Neural progenitor cell (in vitro differentiated cells): Measurements from ENCODE around the gene HMCN1. TPM values are rescaled to one million over a fixed set of nuclear protein-coding genes. Genes with fewer than 3 reads are reported as not detected.

Experiments used
- DNase-seq: peaks from one replicate; pipeline ENCODE4 v3.0.0-alpha.2; 2016; ENCODE audit warnings: low spot score
- H2AFZ ChIP-seq: fragments of 200-600 bp; sonication (generic); replicated peaks from 2 replicates; pipeline ENCODE4 v1.6.1; 2016; ENCODE audit warnings: antibody characterized with exemption
- H3F3A ChIP-seq: fragments of 200-600 bp; sonication (generic); 2 replicates; pipeline ENCODE4 v1.6.1; 2016; ENCODE audit warnings: antibody characterized with exemption, low read depth
- H3K27ac ChIP-seq: fragments of 200-600 bp; sonication (generic); 2 replicates; pipeline ENCODE4 v1.5.1; 2016; ENCODE audit warnings: mild to moderate bottlenecking
- H3K27me3 ChIP-seq: fragments of 200-600 bp; sonication (generic); 2 replicates; pipeline ENCODE4 v1.6.1; 2016; ENCODE audit warnings: mild to moderate bottlenecking, moderate library complexity
- H3K36me3 ChIP-seq: fragments of 200-600 bp; sonication (generic); 2 replicates; pipeline ENCODE4 v1.5.1; 2016
- H3K4me1 ChIP-seq: fragments of 200-600 bp; sonication (generic); 2 replicates; pipeline ENCODE4 v1.6.1; 2016; ENCODE audit warnings: mixed run types
- H3K4me2 ChIP-seq: fragments of 200-600 bp; sonication (generic); 2 replicates; pipeline ENCODE4 v1.6.1; 2016
- H3K4me3 ChIP-seq: fragments of 200-600 bp; sonication (generic); 2 replicates; pipeline ENCODE4 v1.5.1; 2016
- H3K79me2 ChIP-seq: fragments of 200-600 bp; sonication (generic); 2 replicates; pipeline ENCODE4 v1.6.1; 2016; ENCODE audit warnings: low read depth
- H3K9ac ChIP-seq: fragments of 200-600 bp; sonication (generic); 2 replicates; pipeline ENCODE4 v1.6.1; 2016
- H3K9me3 ChIP-seq: fragments of 200-600 bp; sonication (generic); 2 replicates; pipeline ENCODE4 v1.5.1; 2016; ENCODE audit warnings: low read depth
- H4K20me1 ChIP-seq: fragments of 200-600 bp; sonication (generic); 2 replicates; pipeline ENCODE4 v1.6.1; 2016; ENCODE audit warnings: low read depth
- H3K27ac Mint-ChIP-seq: 3 replicates; pipeline ENCODE4 v1.8.0; 2021; ENCODE audit warnings: mixed read lengths
- H3K27me3 Mint-ChIP-seq: 2 replicates; pipeline ENCODE4 v1.8.0; 2022; ENCODE audit warnings: low read depth, mild to moderate bottlenecking, inconsistent platforms, moderate library complexity, mixed read lengths; ENCODE audit not compliant: insufficient read depth
- H3K36me3 Mint-ChIP-seq: 3 replicates; pipeline ENCODE4 v1.8.0; 2021; ENCODE audit warnings: mixed read lengths
- H3K4me1 Mint-ChIP-seq: 3 replicates; pipeline ENCODE4 v1.8.0; 2021; ENCODE audit warnings: mixed read lengths
- H3K4me3 Mint-ChIP-seq: 3 replicates; pipeline ENCODE4 v1.8.0; 2021; ENCODE audit warnings: mild to moderate bottlenecking, moderate library complexity, mixed read lengths
- H3K9me3 Mint-ChIP-seq: 3 replicates; pipeline ENCODE4 v1.8.0; 2020; ENCODE audit warnings: mixed read lengths
- CTCF ChIP-seq: fragments of 200-600 bp; sonication (generic); IDR thresholded peaks from 2 replicates; pipeline ENCODE4 v1.5.1; 2017; ENCODE audit warnings: antibody characterized with exemption, mild to moderate bottlenecking
- EZH2 ChIP-seq: fragments of 200-600 bp; sonication (generic); IDR thresholded peaks from 2 replicates; pipeline ENCODE4 v1.6.1; 2017; ENCODE audit warnings: antibody characterized with exemption, mild to moderate bottlenecking, moderate library complexity
- EZH2phosphoT487 ChIP-seq: fragments of 200-600 bp; sonication (generic); IDR thresholded peaks from 2 replicates; pipeline ENCODE4 v1.6.1; 2017; ENCODE audit warnings: antibody characterized with exemption
- total RNA-seq: library from RNA; depleted of rRNA; stranded (reverse); fragments of >200 nt; gene quantifications from 2 replicates; pipeline ENCODE4 v1.2.3, GENCODE V29; 2015; ENCODE audit warnings: low replicate concordance

Gene HMCN1
- total RNA-seq, 1 donor from 2014 or later: 26.4 TPM

- Histone ChIP-seq H3K4me3 (no peak overlapping the region), H3K4me1 (no peaks in the 10 kb centered on the region), H3K9me3 (no peaks in the 10 kb centered on the region), H3K27me3 (no peaks in the 10 kb centered on the region), H3K4me2 (no peak overlapping the region), H3K36me3 (no peaks in the 10 kb centered on the region), H3K9ac (no peak overlapping the region), H3F3A (no peaks in the 10 kb centered on the region), H4K20me1 (no peaks in the 10 kb centered on the region), H2AFZ (no peak overlapping the region), H3K79me2 (no peaks in the 10 kb centered on the region), H3K27ac (no peak overlapping the region)
- H3K36me3 Mint-ChIP-seq: no peaks in the 10 kb centered on the region
- no peak overlapping the region for H3K27ac Mint-ChIP-seq
- DNase-seq: no peak
- H3K27me3 Mint-ChIP-seq: no peaks in the 10 kb centered on the region
- no peak for TF ChIP-seq EZH2phosphoT487
- no peak for TF ChIP-seq CTCF
- no peak for TF ChIP-seq EZH2
- no peaks in the 10 kb centered on the region for H3K9me3 Mint-ChIP-seq
- no peak overlapping the region for H3K4me3 Mint-ChIP-seq
- no peaks in the 10 kb centered on the region for H3K4me1 Mint-ChIP-seq
These were observed 461.3 kb downstream of the HMCN1 start for GRCh38 chr1:186195377-186195931.

- peaks cover 6% of the 10 kb centered on the region for H3K9me3 Mint-ChIP-seq
- no peaks in the 10 kb centered on the region for H3K27me3 ChIP-seq
- no peaks in the 10 kb centered on the region for H3K36me3 Mint-ChIP-seq
- DNase-seq: no peak
- H4K20me1 ChIP-seq: no peaks in the 10 kb centered on the region
- TF ChIP-seq CTCF: no peak
- no peak for TF ChIP-seq EZH2
- no peak for TF ChIP-seq EZH2phosphoT487
- H3K4me2 ChIP-seq: peak overlapping the region; percentile 24
- H3K4me1 Mint-ChIP-seq: peaks cover 24% of the 10 kb centered on the region
- peaks cover 2% of the 10 kb centered on the region for H3F3A ChIP-seq
- H3K9me3 ChIP-seq: no peaks in the 10 kb centered on the region
- H3K4me3 Mint-ChIP-seq: no peak overlapping the region
- no peaks in the 10 kb centered on the region for H3K79me2 ChIP-seq
- peak overlapping the region; percentile 31 for H2AFZ ChIP-seq
- no peak overlapping the region for H3K9ac ChIP-seq
- peak overlapping the region; percentile 21 for H3K27ac ChIP-seq
- H3K27me3 Mint-ChIP-seq: peaks cover 2% of the 10 kb centered on the region
- H3K4me1 ChIP-seq: peaks cover 6% of the 10 kb centered on the region
- no peaks in the 10 kb centered on the region for H3K36me3 ChIP-seq
- no peak overlapping the region for H3K4me3 ChIP-seq
- no peak overlapping the region for H3K27ac Mint-ChIP-seq
These were observed 468.1 kb downstream of the HMCN1 start for GRCh38 chr1:186202271-186202764.

GRCh38 chr1:186202776-186203175 lies 468.6 kb downstream of the HMCN1 start:
- Mint-ChIP-seq H3K4me3 (no peak overlapping the region), H3K27me3 (peaks cover 2% of the 10 kb centered on the region), H3K27ac (no peak overlapping the region), H3K4me1 (peaks cover 24% of the 10 kb centered on the region), H3K36me3 (no peaks in the 10 kb centered on the region), H3K9me3 (peaks cover 6% of the 10 kb centered on the region)
- no peaks in the 10 kb centered on the region for H3K9me3 ChIP-seq
- peaks cover 6% of the 10 kb centered on the region for H3K4me1 ChIP-seq
- no peak for DNase-seq
- H3K9ac ChIP-seq: no peak overlapping the region
- TF ChIP-seq EZH2 (no peak), CTCF (no peak), EZH2phosphoT487 (no peak)
- H2AFZ ChIP-seq: no peak overlapping the region
- H3K36me3 ChIP-seq: no peaks in the 10 kb centered on the region
- no peaks in the 10 kb centered on the region for H4K20me1 ChIP-seq
- H3K4me2 ChIP-seq: no peak overlapping the region
- H3K27ac ChIP-seq: no peak overlapping the region
- peaks cover 7% of the 10 kb centered on the region for H3F3A ChIP-seq
- no peaks in the 10 kb centered on the region for H3K79me2 ChIP-seq
- H3K4me3 ChIP-seq: no peak overlapping the region
- no peaks in the 10 kb centered on the region for H3K27me3 ChIP-seq
